Measurements from ENCODE around the gene GLIPR2.
"Not testable (repeated sequence)": the region's sequence is repeated elsewhere in the genome, so short reads cannot be mapped to it uniquely, and the experiment has no call there.

GLIPR2 gene

DNA sequence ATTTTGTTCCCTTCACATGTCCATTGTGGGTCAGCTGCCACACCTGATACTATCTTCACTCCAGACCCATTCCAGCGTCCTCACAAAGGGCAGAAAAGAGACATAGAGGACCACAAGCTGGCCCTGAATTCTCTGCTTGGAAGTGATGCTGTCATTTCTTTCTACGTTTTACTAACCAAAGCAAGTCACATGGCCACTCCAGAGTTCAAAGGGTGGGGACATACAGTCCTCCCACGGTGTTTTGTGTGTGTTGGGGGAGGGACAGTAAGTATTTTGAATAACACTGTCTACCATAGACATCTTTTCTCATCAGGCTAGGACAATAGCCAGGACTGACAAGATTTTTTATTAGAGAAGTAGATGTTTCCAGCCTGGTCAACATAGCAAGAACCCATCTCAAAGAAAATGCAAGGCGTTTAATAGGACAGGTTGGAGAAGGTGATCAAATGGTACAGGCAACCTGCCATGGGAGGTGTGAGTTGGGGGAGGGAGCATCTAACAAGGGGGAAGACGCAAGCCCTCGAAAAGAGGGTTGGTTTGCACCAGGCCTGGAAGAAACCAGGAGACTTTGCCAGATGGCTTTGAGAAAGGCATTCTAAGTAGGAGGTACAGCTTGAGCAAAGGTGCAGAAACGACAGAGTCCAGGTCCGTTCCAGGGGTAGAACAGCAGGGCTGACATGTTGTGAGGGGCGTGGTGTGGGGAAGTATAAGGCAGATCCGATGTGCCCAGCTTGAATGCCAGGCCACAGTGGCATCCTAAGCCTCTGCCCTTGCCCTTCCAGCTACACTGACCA is 11.3 kb upstream of the GLIPR2 start:
- DNase-seq, result no peak

DNA sequence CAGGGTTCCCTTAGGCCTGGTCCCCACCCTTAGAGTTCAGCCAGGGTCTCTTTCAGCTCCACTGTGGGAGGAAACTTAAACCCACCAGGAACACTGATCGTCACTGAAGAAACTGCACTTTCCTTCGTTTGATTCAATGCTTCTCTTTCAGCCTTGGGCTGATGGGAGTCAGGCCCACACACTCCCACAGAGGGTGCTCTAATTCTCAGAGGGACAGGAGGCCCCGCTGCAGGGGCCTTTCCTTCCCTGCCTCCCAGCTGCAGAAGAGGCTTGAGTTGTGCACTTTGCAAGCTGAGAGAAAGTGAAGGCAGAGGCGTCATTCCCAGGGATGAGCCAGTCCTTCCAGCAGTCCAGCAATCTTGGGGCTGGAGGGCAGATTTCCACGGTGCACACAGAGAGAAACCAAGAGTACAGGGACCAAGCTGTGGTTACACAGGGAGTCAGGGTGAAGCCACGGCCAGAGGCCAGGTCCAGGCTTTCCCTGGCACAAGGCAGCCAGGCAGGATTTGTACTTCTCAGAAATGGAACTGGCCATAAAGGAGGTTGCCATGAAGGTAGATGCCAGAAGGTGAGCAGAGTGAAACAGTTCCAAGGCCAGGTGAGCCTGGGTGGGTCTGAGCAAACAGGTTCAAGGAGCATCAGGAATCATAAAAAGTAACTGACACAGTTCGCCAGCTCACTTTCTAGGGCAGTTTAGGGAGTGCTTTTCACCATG is 10.4 kb upstream of the GLIPR2 start:
- DNase-seq, result no peak

DNA sequence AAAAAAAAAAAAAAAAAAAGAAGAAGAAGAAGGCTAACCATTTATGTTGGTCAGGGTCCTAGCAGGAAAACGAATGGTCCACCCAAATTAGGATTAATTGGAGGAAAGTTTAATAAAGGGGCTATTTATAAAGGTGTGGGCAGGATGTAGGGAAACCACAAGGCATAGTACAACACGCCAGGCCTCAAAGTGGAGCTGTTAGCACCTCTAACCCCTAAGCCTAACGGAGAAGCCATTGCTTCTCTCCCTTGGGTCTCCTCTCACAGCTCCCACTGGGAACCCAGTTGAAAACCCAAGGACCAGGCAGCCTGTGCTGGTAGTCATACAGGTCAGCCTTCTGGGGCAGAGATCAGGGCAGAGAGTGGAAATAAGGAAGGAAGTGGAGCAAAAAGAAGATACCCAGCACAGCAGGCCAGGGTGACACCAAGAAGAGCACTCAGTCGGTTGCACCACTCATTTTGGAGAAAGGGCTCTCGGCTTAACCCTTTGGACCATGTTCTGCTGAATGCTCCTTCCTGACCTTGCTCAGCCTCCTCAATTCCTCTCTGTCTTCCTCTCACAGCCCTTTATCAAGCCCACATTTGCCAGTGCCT is 8.8 kb upstream of the GLIPR2 start:
- no peak for DNase-seq

DNA sequence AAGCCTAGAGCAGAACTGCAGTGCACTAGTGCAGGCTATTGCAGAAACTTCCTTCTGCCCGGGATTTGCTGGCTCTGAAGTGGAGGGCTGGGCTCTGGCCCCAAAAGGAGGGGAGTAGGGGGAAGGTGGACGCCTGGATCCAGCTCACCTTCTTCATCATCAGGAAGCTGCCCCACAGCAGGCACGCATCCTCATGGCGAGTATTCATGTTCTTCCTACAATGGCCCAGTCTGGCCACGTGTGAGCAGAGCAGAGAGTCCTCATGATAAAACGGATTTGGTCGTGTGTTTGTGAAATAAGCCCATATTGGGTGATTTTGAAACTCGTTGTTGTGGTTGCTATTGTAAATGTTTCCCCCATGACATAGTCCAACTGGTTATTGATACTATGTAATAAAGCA is 8.2 kb upstream of the GLIPR2 start:
- no peak for DNase-seq

DNA sequence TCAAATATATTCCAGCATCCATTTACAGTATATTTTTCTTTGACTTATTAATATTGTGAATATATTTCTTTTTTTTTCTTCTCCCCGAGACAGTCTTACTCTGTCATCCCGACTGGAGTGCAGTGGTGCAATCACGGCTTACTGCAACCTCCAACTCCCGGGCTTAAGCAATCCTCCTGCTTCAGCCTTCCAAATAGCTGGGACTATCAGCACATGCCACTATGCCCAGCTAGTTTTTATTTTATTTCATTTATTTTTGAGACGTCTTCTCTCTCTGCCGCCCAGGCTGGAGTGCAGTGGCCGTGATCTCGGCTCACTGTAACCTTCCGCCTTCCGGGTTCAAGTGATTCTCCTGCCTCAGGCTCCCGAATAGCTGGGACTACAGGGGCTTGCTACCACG is 7.4 kb upstream of the GLIPR2 start:
- DNase-seq, result no peak

DNA sequence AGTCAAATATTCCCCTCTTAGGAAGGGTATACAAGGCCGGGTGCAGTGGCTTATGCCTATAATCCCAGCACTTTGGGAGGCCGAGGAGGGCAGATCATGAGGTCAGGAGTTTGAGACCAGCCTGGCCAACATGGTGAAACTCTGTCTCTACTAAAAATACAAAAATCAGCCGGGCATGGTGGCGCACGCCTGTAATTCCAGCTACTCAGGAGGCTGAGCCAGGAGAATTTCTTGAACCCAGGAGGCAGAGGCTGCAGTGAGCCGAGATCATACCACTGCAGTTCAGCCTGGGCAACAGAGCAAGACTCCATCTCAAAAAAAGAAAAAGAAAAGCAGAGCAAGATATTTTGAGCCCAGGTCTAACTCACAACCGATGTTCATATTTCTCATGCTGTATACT is 4.9 kb upstream of the GLIPR2 start:
- DNase-seq, result not testable (repeated sequence)

DNA sequence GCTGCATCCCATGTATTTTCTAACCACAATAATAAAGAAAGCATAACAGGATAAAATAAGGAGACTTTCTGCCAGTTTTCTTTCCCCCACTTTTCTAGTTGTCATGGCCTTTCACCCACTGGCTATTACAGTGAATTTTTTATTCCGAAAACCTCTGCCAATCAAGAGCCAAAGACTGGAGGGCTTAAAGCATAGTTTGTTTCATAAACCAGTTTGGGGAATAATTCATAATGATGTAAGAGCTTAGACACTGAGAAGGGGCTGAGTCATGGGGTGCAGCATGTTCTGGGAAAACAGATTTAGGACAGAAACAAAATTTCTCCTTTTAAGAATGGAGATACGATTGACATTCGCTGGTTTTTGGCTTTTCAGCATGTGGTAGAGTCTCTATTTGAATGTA is 4.4 kb upstream of the GLIPR2 start:
- no peak for DNase-seq

DNA sequence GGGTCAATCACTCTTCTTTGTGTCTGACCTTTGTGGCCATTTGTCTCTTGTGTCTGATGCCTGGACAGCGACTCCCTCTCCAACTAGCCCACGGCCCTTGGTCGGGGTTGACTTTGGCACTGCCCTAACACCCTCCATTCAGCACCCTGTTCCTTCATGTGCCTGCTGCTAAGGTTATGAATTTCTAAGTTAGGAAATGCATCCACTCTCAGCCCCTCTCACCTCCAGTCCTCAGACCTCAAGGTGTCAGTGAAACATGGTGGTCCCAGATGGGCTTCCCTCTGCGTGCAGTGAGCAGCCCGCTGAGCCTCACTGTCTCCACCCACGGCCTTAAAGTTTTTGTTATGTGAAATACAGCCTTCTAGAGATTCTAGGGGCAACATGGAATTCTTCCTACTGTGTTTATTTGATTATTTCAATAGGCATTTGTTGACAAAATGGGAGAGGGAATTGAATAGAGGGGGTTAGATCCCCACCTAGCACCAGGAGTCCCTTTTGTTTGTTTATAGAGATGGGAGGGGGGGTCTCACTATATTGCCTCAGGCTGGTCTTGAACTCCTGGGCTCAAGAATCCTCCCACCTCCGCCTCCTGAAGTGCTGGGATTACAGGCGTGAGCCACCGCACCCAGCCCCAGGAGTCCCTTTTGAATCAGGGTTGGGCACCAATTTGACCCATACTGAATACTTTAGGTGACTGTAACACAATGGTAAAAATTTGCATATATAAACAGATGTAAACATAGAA is 1.6 kb upstream of the GLIPR2 start:
- DNase-seq, result no peak

DNA sequence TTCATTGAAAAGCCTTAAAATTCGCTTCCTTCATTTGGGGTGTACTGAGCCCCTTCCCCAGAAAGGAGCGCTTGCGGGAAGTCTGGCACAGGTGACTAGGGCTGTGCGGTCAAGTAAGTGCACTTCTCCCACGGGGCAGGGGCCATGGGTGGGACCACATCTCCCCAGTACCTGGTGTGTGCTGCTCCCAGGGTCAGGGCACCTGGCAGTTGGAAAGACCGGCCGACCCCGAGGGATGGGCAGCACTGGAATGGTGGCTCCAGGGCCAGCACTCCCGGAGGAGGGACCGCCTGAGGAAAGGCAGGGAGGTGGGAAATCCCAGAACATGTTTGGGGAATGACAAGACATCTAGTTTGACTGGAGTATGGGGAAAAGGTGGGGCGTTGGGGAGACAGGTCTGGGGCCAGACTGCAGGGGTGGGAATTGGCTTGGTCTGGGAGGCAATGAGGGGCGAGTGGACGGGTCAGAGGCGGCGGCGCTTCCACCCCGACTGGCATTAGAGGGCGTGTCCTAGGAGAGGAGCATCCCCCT is 727 bp upstream of the GLIPR2 start:
- no peak for DNase-seq

DNA sequence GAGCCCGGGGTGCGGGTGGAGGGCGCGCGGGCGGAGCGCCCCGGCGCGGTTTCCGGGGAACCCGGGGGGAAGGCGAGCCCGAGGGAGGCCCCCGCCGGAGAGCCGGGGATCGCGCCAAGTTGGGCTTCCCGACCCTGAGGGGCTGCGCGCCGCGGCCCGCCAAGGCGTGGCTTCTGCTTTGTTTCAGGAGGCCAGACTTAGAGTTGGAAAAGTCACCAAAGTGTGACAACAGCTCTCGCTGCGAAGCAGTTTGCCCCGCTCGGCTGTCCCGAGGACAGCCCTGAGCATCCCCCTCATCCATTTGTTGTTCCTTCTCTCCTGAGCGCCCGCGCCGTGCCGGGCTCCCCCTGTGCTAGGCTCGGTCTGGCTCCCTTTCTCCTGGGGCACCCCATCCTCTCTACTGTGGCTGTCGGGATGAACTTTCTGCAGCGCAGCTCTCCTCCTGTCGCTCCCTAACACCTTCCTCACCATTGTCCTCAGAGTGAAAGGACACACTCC is 410 bp downstream of the GLIPR2 start:
- no peak for DNase-seq

DNA sequence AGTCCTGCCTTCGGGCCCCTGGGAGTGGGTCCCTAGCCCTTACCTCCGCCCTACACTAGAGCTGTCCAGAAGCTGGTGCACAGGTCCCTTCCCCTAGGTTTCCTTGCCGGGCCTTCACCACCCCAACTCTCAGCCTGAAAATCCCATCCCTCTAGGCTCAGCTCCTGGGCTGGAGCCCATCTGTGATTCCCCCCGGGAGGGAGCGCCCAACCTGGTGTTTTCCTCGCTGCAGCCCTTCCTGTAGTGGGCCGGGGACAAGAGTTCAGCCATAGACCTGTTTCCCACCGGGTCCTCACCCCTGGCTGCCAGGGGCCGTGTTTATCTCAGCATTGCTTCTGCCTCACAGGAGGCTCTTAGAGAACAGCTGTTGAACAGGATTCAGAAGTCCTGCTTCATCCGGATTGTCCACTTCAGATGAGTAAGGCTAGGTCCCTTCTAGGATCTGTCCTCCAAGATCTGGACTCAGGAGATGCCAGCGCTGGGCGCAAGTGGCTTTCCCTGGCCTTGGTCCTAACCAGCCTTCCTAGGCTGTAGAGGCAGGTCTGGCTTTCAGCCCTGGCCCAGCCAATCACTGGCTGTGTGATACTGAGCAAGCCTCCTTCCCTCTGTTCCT is 965 bp downstream of the GLIPR2 start:
- DNase-seq, result no peak

DNA sequence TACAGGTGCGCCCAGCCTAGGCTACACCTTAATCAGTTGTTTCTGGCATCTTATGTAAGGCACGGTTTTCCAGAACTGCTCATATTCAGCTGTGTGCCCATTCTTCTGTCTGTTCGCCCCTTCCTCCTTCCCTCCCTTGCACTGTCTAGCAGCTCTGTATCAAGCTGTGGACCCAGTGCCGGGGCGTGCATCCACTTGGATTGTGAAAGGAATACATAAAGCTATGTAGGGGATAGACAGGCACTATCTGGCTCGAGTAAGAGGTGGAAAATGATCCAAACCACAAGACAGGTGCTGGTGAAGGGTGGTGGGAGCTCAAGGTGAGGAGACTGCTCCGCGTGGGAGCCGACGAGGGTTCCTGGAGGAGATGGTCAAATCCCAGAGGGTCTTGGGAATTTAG is 2.0 kb downstream of the GLIPR2 start:
- DNase-seq, result no peak

DNA sequence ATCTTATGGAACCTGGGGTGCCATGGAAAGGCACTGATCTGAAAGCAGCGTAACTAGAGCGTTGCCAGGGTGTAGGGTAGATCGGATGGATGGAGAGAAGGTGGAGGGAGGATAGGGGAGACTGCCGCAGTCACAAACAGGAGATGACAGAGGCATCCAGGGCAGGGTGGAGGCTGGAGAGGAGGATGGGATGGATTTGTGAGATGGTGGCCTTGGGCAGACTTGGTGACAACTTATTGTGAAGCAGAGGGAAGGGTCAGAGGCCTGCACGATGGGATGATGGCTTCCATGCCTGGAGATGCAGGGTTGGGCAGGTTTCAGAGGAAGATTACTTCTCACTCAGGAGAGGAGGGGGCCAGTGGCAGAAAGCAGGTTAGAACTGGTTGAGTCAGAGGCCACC is 2.4 kb downstream of the GLIPR2 start:
- no peak for DNase-seq

DNA sequence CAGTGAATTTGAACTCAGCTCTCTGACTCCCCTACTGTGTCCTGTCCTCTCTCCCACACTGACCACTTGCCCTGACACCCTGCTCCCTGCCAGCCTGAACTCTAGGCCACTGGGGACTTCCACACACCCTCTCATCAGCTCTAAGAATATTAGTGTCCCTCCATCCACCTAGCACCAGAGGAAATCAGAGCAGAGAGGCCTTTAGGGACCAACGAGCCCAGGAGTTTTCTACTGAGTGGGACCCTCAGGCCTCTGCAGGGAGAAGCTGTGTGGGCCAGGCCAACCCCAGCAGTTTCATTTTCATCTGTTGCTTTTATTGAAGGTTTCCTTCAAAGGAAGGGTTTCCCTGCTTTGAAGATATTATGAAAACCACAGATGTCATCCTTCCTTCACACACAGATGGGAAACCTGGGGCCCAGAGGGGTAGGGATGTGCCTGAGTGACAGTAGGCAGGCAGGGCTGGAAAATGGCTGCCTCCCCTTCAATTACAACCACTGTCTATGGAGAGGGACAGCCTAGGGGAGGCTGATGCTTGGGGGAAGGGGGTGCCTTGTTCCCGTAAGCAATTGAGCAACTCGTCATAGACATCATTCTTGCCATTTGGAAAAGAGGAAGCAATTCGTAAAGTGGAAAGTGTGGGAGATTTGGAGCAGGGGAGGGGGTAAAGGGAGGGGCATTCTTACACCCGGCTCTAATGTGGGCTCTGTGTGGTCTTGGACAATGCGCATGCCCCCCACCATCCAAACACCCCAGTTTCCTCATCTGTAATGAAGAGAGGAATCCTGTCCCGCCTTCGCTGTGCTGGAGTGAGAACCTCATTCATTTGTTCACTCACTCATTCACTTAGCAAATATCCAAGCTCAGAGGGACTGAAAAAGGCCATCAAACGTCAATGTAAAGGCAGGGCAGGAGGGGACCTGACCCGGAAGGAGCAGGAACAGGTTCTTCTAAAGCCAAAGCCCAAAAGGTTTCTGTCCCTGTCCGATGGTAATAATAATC is 3.9 kb downstream of the GLIPR2 start:
- no peak for DNase-seq

DNA sequence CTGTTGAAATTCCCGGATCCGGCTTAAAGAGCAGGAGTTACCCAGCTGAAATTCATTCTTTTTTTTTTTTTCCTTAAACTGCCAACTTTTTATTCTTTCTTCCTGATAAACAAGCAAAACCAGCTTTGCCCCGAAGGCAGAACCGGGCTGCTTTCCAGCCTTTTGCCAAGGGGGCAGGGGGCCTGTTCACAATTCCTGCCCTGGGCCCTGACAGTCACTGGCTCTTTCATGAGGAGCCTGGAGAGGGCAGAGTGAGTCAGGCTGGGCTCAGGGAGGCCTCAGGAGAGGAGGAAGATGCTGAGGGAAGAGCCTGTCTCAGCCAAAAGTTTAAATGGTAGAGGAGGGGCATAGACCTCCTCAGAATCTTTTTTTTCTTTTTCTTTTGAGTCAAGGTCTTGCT is 4.8 kb downstream of the GLIPR2 start:
- DNase-seq, result no peak

DNA sequence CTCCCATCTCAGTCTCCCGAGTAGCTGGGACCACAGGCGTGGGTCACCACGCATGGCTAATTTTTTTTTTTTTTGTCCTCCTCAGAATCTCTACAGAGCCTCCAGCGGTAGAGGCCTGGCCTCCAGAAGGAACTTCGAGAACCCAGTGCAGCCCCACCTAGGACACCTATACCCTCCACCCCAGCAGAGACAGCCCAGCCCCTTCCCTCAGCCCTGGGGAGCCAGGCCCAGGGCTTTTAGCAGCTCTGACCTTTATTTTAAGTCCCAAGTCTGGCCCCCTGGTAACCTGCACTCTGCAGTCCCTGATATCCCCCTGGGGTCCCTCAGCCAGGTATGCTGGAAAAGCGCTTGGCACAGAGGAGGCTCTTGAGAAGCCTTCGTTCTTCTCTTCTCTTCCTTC is 5.2 kb downstream of the GLIPR2 start:
- DNase-seq, result no peak

DNA sequence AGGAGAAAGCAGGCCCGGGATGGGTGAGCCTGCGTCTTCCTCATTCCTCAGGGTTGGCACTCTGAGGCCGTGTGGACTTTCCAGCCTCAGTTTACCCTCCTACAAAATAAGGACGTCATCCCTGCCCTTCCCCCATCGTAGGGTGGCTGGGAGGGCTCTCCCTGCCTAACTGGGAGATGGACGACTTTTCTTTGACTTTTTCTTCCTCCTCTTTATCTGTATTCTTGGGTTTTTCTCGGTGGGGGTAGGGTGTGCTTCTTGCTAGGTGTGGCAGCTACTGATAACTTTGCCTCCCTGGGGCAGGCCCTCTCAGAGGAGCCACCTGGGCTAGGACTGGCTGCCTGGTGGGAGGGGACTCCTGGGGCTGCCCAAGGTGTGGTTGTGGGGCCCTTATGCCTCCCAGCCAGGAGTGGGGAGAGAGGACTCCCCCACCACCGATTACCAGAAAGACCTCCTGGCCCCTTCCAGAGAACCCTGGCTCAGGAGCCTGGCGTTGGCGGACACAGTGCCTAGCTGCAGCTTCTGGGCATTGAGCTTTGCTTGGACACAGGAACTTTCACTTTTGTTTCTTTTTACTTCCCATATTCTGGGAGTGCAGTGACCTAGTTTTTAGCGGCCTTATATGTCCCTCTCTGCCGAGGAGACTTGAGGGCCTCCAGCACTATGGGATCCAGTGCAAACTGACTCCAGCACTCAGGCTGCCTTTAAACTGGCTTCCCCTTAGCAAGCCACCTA is 6.1 kb downstream of the GLIPR2 start:
- no peak for DNase-seq

DNA sequence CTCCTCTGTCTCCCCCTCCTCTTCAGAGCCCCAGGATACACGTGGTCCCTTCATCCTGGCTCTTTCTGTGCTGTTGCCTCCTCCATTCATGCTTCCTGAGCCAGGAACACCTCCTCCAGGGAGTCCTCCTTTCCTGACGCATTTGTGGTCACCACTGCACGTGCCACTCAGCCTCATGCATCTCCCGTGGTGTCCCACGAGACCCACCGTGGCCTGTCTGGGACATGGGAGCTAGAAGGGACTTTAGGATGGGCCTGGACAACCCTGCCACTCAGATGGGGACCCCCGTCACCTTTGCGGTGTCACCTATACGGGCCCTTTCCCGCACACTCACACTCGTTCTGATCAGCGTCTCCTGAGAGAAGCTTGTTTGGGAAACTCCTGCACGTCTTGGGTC is 6.7 kb downstream of the GLIPR2 start:
- DNase-seq, result no peak

DNA sequence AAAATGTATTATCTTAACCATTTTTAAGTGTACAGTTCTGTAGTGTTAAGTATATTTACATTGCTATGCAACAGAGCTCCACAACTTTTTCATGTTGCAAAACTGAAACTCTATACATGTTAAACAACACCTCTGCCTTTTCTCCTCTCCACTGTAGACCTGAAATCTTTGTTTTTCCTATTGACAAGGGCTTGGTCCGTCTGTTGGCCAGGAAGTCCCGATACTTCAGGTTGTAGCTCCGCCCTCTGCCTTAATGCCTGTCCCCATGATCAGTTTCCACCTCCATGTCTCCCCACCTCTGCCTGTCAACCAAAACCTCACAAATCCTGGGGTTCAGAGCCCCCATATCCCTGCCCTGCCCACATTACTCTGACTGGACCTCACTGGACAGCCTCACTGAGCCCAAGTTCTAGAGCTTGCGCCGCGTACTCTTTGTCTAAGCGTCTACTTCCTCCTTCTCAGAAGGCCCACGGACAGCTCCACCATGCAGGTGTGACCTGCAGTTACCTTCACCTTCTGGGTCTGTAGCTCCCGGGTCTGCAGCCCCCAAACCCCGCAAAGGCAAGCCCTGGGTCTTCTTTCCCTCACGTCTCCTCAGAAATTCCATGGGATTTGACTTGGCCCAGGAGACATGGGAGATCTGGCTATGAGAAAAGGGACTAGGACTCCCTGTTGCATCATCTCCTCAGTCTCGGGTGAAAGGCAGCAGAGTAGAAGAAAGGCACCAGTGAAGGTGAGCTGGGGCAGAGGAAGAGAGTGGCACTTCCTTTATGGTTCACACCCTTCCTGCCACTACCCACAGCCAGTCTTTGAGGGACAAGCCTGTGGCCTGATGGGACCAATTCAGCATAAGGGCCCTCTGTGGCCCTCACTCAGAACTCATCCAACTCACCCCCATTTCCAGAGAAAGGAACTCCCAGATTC is 8.0 kb downstream of the GLIPR2 start:
- peak; percentile 26 for DNase-seq
